ENCODE measurements around the gene CBFB.

CBFB gene

GRCh38 chr16:67146523-67147357 is 117.8 kb downstream of the CBFB start:
- no peak overlapping the region for H3K9ac ChIP-seq
- H4K20me1 ChIP-seq (ENCODE audit: insufficient read depth), result no peaks in the 10 kb centered on the region
- H3K36me3 ChIP-seq (ENCODE audit: insufficient read depth), result peaks cover 4% of the 10 kb centered on the region; the same call in 1 of the 2 replicates
- no peaks in the 10 kb centered on the region for H3K79me2 ChIP-seq (ENCODE audit: insufficient read depth, low read depth)
- TF ChIP-seq CTCF (conservative IDR thresholded peaks at IDR 0.05; ENCODE audit: low read depth, low read length), result no peak
- no peak overlapping the region for H3K4me2 ChIP-seq
- no peak overlapping the region for H3K27ac ChIP-seq
- no peak overlapping the region for H3K4me3 ChIP-seq (IDR thresholded peaks at IDR 0.05; ENCODE audit: insufficient read depth, low read depth, low read length)
- no peak overlapping the region for H2AFZ ChIP-seq (ENCODE audit: low read depth)
- H3K27me3 ChIP-seq (ENCODE audit: insufficient read depth, low read depth), result no peaks in the 10 kb centered on the region
- H3K4me1 ChIP-seq (ENCODE audit: low read depth, poor library complexity, severe bottlenecking), result peaks cover 2% of the 10 kb centered on the region

- Histone ChIP-seq H3K9ac (no peak overlapping the region), H3K4me1 (ENCODE audit: low read depth, poor library complexity, severe bottlenecking) (peaks cover 2% of the 10 kb centered on the region), H3K4me3 (IDR thresholded peaks at IDR 0.05; ENCODE audit: insufficient read depth, low read depth, low read length) (no peak overlapping the region), H4K20me1 (ENCODE audit: insufficient read depth) (no peaks in the 10 kb centered on the region), H2AFZ (ENCODE audit: low read depth) (no peak overlapping the region), H3K27me3 (ENCODE audit: insufficient read depth, low read depth) (no peaks in the 10 kb centered on the region), H3K36me3 (ENCODE audit: insufficient read depth) (peaks cover 4% of the 10 kb centered on the region; the same call in 1 of the 2 replicates), H3K27ac (no peak overlapping the region), H3K4me2 (no peak overlapping the region), H3K79me2 (ENCODE audit: insufficient read depth, low read depth) (no peaks in the 10 kb centered on the region)
- no peak for TF ChIP-seq CTCF (conservative IDR thresholded peaks at IDR 0.05; ENCODE audit: low read depth, low read length)
These were observed 118.6 kb downstream of the CBFB start for GRCh38 chr16:67147437-67148140.

- H4K20me1 ChIP-seq (ENCODE audit: insufficient read depth), result no peaks in the 10 kb centered on the region
- no peak overlapping the region for H3K4me3 ChIP-seq (IDR thresholded peaks at IDR 0.05; ENCODE audit: insufficient read depth, low read depth, low read length)
- H3K4me2 ChIP-seq, result no peak overlapping the region
- no peak overlapping the region for H3K9ac ChIP-seq
- H2AFZ ChIP-seq (ENCODE audit: low read depth), result no peak overlapping the region
- H3K79me2 ChIP-seq (ENCODE audit: insufficient read depth, low read depth), result no peaks in the 10 kb centered on the region
- no peaks in the 10 kb centered on the region for H3K27me3 ChIP-seq (ENCODE audit: insufficient read depth, low read depth)
- no peak for TF ChIP-seq CTCF (conservative IDR thresholded peaks at IDR 0.05; ENCODE audit: low read depth, low read length)
- H3K27ac ChIP-seq, result no peak overlapping the region
- H3K36me3 ChIP-seq (ENCODE audit: insufficient read depth), result peaks cover 4% of the 10 kb centered on the region; the same call in 1 of the 2 replicates
- peaks cover 2% of the 10 kb centered on the region for H3K4me1 ChIP-seq (ENCODE audit: low read depth, poor library complexity, severe bottlenecking)
These were observed 119.3 kb downstream of the CBFB start for GRCh38 chr16:67148221-67148620.

GRCh38 chr16:67148656-67149275 is 119.8 kb downstream of the CBFB start:
- Histone ChIP-seq H3K9ac (no peak overlapping the region), H3K4me1 (ENCODE audit: low read depth, poor library complexity, severe bottlenecking) (peaks cover 2% of the 10 kb centered on the region), H3K4me3 (IDR thresholded peaks at IDR 0.05; ENCODE audit: insufficient read depth, low read depth, low read length) (no peak overlapping the region), H3K27me3 (ENCODE audit: insufficient read depth, low read depth) (no peaks in the 10 kb centered on the region), H2AFZ (ENCODE audit: low read depth) (no peak overlapping the region), H3K79me2 (ENCODE audit: insufficient read depth, low read depth) (no peaks in the 10 kb centered on the region), H4K20me1 (ENCODE audit: insufficient read depth) (no peaks in the 10 kb centered on the region), H3K36me3 (ENCODE audit: insufficient read depth) (peaks cover 4% of the 10 kb centered on the region; the same call in 1 of the 2 replicates), H3K4me2 (no peak overlapping the region), H3K27ac (no peak overlapping the region)
- TF ChIP-seq CTCF (conservative IDR thresholded peaks at IDR 0.05; ENCODE audit: low read depth, low read length), result no peak
